OCI-LY1 (cell line): ENCODE results near the gene TMEM185B.

Source experiments
- EZH2 ChIP-seq: fragments of 200-600 bp; sonication (generic), shearing (Covaris generic); IDR thresholded peaks from 2 replicates; pipeline ENCODE4 v1.8.0; 2017; ENCODE audit warnings: borderline replicate concordance, mixed run types, mild to moderate bottlenecking, antibody characterized with exemption, low read length, moderate library complexity, mixed read lengths
- TF ChIP-seq, protein P1 (sequence below): fragments of 200-600 bp; sonication (generic), shearing (Covaris generic); IDR thresholded peaks from 2 replicates; pipeline ENCODE4 v1.5.1; 2017; ENCODE audit warnings: mild to moderate bottlenecking, antibody characterized with exemption, low read length, moderate library complexity, mixed read lengths

DNA sequence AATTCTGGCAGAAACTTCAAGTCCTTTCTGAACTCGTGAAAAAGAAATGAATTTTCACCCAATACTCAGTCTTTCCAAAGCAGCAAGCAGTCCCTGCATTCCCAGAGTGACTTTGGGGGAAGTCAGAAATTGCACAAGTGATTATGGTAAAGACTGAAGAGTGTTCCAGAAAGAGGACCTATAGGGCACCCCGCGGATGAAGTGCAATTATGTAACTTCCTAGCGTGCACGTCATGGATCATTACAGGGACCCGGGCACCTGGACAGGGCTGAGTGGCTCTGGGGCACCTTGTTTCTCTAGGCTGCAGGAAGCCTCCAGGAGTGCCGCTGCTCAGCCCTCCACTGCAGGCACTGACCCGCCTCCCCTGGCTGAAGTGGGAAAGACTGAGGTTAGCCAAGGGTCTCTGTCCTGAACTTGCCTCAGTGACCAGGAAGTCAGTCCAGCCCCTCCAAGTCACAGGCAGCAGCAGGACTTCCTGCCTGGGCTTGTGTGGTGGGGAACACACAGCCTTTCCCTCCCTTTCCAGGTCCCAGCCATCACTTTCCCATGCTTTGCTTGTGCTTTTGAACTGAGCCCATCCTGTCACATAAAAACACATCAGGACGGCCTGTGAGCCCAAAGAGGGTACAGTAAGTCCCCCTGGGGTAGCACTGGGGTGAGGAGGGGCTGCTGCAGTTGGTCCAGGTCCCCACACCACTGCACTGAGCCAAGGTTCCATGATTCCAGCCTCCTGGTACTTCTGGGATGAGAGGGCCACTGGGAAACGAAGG, 19.8 kb downstream of the TMEM185B start:
- TF ChIP-seq, protein P1, sequence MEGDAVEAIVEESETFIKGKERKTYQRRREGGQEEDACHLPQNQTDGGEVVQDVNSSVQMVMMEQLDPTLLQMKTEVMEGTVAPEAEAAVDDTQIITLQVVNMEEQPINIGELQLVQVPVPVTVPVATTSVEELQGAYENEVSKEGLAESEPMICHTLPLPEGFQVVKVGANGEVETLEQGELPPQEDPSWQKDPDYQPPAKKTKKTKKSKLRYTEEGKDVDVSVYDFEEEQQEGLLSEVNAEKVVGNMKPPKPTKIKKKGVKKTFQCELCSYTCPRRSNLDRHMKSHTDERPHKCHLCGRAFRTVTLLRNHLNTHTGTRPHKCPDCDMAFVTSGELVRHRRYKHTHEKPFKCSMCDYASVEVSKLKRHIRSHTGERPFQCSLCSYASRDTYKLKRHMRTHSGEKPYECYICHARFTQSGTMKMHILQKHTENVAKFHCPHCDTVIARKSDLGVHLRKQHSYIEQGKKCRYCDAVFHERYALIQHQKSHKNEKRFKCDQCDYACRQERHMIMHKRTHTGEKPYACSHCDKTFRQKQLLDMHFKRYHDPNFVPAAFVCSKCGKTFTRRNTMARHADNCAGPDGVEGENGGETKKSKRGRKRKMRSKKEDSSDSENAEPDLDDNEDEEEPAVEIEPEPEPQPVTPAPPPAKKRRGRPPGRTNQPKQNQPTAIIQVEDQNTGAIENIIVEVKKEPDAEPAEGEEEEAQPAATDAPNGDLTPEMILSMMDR: no peak
- TF ChIP-seq EZH2: no peak
